Colonic mucosa (tissue), 4 donors: ENCODE data around the gene CFAP58. TPM values are rescaled to one million over a fixed set of nuclear protein-coding genes. Genes with fewer than 3 reads are reported as not detected.

Experiments
- DNase-seq: peaks from one replicate; pipeline ENCODE4 v3.0.0-alpha.2; 2020
- H3K27ac ChIP-seq: fragments of 200-600 bp; one replicate; pipeline ENCODE4 v1.8.0; 2021
- H3K27me3 ChIP-seq: fragments of 200-600 bp; one replicate; pipeline ENCODE4 v1.8.0; 2021
- H3K36me3 ChIP-seq: fragments of 200-600 bp; one replicate; pipeline ENCODE4 v1.8.0; 2021
- H3K4me1 ChIP-seq: fragments of 200-600 bp; one replicate; pipeline ENCODE4 v1.8.0; 2021; ENCODE audit warnings: mild to moderate bottlenecking
- H3K4me3 ChIP-seq: fragments of 200-600 bp; one replicate; pipeline ENCODE4 v1.8.0; 2021
- H3K9ac ChIP-seq, 2 donors: one replicate each; pipeline ENCODE4 v1.7.0; 2013; ENCODE audit warnings: control low read depth in 2 of 2, low read depth in 2 of 2, low read length in 2 of 2
- H3K9me3 ChIP-seq: fragments of 200-600 bp; one replicate; pipeline ENCODE4 v1.8.0; 2021
- CTCF ChIP-seq: fragments of 200-600 bp; IDR thresholded peaks from one replicate; pipeline ENCODE4 v1.8.0; 2022; ENCODE audit warnings: antibody characterized with exemption, mild to moderate bottlenecking
- intact Hi-C: fragments of 100-400 bp; cut with DNase I; formaldehyde crosslinking; loops from one replicate; pipeline ENCODE4 v1.14.1; 2022
- total RNA-seq, 2 donors: library from RNA; stranded (reverse); fragmentation: NEBNext Ultra II Directional in 1 of 2; extraction: Animal tissue kit (Norgen Biotek cat#: 25700) in 1 of 2; gene quantifications; one replicate each; pipeline ENCODE4 v1.2.1, GENCODE V29; 2021
- donor health status: healthy.
- donor health status: DM: no; HTN: no; CAD: no.
- donor health status: DM: no; HTN: no; CAD: no.

The CFAP58 gene
- total RNA-seq, 2 donors from 2014 or later: 0.11 TPM; not detected in 1

- Histone ChIP-seq H3K4me1 (no peaks in the 10 kb centered on the region), H3K27me3 (no peaks in the 10 kb centered on the region), H3K9me3 (no peaks in the 10 kb centered on the region), H3K36me3 (no peaks in the 10 kb centered on the region), H3K9ac (no peak overlapping the region), H3K4me3 (no peak overlapping the region), H3K27ac (no peak overlapping the region)
- intact Hi-C loops: no loop called here
- no peak for TF ChIP-seq CTCF
- DNase-seq: no peak
Observed at GRCh38 chr10:104478380-104478779, 124.7 kb downstream of the CFAP58 start.

- Histone ChIP-seq H3K27me3 (no peaks in the 10 kb centered on the region), H3K4me1 (no peaks in the 10 kb centered on the region), H3K9me3 (no peaks in the 10 kb centered on the region), H3K9ac (no peak overlapping the region), H3K27ac (no peak overlapping the region), H3K4me3 (no peak overlapping the region), H3K36me3 (no peaks in the 10 kb centered on the region)
- TF ChIP-seq CTCF: no peak
- intact Hi-C loops: no loop called here
- no peak for DNase-seq
Observed at GRCh38 chr10:104479906-104480593, 126.4 kb downstream of the CFAP58 start.

- H3K36me3 ChIP-seq: no peaks in the 10 kb centered on the region
- intact Hi-C loops: no loop called here
- no peak overlapping the region for H3K9ac ChIP-seq
- no peaks in the 10 kb centered on the region for H3K27me3 ChIP-seq
- TF ChIP-seq CTCF: no peak
- H3K9me3 ChIP-seq: no peaks in the 10 kb centered on the region
- no peak for DNase-seq
- H3K4me1 ChIP-seq: no peaks in the 10 kb centered on the region
- H3K4me3 ChIP-seq: no peak overlapping the region
- H3K27ac ChIP-seq: no peak overlapping the region
Observed at GRCh38 chr10:104480797-104481196, 127.2 kb downstream of the CFAP58 start.

GRCh38 chr10:104483582-104483981 is 129.9 kb downstream of the CFAP58 start:
- Histone ChIP-seq H3K27ac (no peak overlapping the region), H3K4me1 (no peaks in the 10 kb centered on the region), H3K4me3 (no peak overlapping the region), H3K9ac (no peak overlapping the region), H3K9me3 (no peaks in the 10 kb centered on the region), H3K36me3 (no peaks in the 10 kb centered on the region), H3K27me3 (no peaks in the 10 kb centered on the region)
- no peak for TF ChIP-seq CTCF
- intact Hi-C loops: no loop called here
- DNase-seq: no peak

GRCh38 chr10:104485632-104486031 is 132.0 kb downstream of the CFAP58 start:
- Histone ChIP-seq H3K27ac (no peak overlapping the region), H3K9me3 (no peaks in the 10 kb centered on the region), H3K4me1 (no peaks in the 10 kb centered on the region), H3K27me3 (no peaks in the 10 kb centered on the region), H3K9ac (no peak overlapping the region), H3K36me3 (no peaks in the 10 kb centered on the region), H3K4me3 (no peak overlapping the region)
- no peak for DNase-seq
- intact Hi-C loops: no loop called here
- no peak for TF ChIP-seq CTCF
